ENCODE measurements around the gene P2RY12.

DNA sequence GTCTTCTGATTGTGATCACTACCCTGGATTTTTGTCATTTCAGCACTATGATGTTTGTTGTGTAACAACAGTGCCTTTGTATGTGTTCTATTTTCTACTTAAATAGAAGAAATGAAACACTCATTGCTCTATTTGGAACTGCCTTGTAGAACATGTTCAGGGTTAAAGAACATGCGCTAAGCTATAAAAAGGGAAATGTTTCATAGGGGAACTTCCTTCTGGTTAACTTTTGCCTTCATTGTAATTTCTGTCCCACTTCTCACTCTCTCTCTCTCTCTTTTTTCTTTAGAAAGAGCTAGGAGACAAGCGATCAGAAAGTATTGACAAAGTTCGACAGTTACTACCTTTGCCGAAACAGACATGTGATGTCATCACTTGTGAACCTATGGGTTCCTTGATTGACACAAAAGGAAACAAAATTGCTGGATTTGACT lies at the start of gene P2RY12:
- TF ChIP-seq, protein P1, sequence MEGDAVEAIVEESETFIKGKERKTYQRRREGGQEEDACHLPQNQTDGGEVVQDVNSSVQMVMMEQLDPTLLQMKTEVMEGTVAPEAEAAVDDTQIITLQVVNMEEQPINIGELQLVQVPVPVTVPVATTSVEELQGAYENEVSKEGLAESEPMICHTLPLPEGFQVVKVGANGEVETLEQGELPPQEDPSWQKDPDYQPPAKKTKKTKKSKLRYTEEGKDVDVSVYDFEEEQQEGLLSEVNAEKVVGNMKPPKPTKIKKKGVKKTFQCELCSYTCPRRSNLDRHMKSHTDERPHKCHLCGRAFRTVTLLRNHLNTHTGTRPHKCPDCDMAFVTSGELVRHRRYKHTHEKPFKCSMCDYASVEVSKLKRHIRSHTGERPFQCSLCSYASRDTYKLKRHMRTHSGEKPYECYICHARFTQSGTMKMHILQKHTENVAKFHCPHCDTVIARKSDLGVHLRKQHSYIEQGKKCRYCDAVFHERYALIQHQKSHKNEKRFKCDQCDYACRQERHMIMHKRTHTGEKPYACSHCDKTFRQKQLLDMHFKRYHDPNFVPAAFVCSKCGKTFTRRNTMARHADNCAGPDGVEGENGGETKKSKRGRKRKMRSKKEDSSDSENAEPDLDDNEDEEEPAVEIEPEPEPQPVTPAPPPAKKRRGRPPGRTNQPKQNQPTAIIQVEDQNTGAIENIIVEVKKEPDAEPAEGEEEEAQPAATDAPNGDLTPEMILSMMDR (IDR thresholded peaks at IDR 0.05): no peak
- no peak for TF ChIP-seq POLR2A (IDR thresholded peaks at IDR 0.05)
